AG20443 (cell line): Measurements from ENCODE around the gene INHBB.
"Not testable (repeated sequence)": the region's sequence is repeated elsewhere in the genome, so short reads cannot be mapped to it uniquely, and the experiment has no call there.

ENCODE experiments used
- DNase-seq: peaks from one replicate; pipeline ENCODE4 v3.0.0; 2012; ENCODE audit warnings: low spot score, mixed read lengths

Gene INHBB

DNA sequence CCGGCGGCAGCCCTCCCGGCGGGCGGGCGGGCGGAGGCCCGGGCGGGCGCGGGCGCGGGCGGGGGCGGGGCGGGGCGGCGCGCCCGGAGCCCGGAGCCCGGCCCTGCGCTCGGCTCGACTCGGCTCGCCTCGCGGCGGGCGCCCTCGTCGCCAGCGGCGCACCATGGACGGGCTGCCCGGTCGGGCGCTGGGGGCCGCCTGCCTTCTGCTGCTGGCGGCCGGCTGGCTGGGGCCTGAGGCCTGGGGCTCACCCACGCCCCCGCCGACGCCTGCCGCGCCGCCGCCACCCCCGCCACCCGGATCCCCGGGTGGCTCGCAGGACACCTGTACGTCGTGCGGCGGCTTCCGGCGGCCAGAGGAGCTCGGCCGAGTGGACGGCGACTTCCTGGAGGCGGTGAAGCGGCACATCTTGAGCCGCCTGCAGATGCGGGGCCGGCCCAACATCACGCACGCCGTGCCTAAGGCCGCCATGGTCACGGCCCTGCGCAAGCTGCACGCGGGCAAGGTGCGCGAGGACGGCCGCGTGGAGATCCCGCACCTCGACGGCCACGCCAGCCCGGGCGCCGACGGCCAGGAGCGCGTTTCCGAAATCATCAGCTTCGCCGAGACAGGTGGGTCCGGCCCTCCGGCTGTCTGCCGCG, at the start of gene INHBB:
TSS of gene INHBB (plus strand) at position 111 of the 641 bp plus-strand sequence. CDS start at position 164, 53 bp downstream.
- peak; percentile 67 for DNase-seq

DNA sequence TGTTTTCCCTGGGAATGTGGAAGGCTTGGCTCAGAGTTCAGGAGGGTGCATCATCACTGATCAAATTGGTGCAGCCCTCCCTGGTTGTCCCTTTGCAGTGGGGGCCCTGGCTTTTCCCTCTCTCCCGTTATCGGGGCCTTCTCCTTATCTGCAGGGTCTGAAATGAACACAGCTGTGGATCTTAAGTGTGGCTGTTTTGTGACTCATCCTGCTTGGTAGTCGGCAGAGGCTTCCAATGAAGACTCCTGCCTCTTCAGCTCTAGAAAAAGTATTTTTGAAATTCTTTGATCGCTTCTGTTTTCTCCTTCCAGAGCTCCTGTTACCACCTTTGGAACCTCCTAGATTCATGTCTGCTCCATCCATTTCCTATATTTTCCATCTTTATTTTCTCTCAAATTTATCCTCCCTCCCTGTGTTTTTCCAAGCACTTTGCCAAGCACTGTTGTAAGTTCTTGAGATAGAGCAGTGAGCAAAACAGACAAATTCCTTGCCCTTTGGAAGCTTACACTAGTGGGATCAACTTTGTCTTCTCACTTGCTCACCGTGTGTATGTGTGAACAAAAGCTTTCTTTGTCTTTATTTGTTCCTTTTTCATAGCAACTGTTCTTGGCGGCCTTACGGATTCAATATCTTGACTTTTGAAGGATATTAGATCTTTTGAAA, 47.6 kb upstream of the INHBB start:
- peak; percentile 48 for DNase-seq

GRCh38 chr2:120299004-120299403, 46.9 kb upstream of the INHBB start:
- DNase-seq: no peak

GRCh38 chr2:120299561-120299960, 46.4 kb upstream of the INHBB start:
- DNase-seq: no peak

DNA sequence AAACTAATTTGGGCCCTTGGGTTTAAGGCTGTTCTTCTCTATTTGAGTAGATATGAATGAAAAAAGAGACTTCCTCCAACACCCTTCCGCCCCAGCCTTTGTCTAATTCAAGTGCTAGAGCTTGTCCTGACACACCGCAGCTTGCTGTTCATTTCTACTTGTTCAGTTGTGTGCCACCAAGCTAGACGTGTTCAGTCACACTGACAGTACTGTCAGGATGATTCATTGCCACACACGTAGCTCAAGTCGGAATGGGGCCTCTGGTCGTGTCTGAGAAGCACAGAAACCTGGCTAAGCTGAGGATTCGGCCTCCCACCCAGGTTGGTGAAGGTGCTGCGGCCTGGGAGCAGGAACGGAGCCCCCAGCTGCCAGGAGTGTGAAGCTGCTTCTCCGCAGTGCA, 45.6 kb upstream of the INHBB start:
- no peak for DNase-seq

GRCh38 chr2:120301284-120301683, 44.7 kb upstream of the INHBB start:
- no peak for DNase-seq

- no peak for DNase-seq
Observed at GRCh38 chr2:120302301-120302700, 43.6 kb upstream of the INHBB start.

- no peak for DNase-seq
Observed at GRCh38 chr2:120303177-120303576, 42.8 kb upstream of the INHBB start.

DNA sequence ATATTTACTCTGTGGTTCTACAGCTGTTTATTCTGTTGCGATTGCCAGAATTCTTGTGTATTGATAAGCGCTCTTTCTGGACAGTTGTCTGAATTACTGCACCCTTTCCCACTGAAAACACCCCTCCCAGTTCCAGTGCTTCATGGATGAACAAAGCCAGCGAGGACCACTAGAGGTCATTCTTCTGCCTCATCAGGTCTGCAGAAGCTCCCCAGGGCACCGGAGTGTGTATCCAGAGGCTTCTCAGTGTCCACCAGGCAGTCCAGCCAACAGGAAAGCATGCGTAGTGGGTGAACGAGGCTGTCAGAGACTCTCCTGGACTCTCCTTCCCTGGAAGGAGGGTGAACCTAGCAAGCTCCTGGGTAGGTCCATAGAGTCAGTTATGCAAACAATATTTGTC, 40.6 kb upstream of the INHBB start:
- DNase-seq: no peak

GRCh38 chr2:120305937-120306490, 39.9 kb upstream of the INHBB start:
- DNase-seq: no peak

GRCh38 chr2:120307482-120307881, 38.5 kb upstream of the INHBB start:
- no peak for DNase-seq

DNA sequence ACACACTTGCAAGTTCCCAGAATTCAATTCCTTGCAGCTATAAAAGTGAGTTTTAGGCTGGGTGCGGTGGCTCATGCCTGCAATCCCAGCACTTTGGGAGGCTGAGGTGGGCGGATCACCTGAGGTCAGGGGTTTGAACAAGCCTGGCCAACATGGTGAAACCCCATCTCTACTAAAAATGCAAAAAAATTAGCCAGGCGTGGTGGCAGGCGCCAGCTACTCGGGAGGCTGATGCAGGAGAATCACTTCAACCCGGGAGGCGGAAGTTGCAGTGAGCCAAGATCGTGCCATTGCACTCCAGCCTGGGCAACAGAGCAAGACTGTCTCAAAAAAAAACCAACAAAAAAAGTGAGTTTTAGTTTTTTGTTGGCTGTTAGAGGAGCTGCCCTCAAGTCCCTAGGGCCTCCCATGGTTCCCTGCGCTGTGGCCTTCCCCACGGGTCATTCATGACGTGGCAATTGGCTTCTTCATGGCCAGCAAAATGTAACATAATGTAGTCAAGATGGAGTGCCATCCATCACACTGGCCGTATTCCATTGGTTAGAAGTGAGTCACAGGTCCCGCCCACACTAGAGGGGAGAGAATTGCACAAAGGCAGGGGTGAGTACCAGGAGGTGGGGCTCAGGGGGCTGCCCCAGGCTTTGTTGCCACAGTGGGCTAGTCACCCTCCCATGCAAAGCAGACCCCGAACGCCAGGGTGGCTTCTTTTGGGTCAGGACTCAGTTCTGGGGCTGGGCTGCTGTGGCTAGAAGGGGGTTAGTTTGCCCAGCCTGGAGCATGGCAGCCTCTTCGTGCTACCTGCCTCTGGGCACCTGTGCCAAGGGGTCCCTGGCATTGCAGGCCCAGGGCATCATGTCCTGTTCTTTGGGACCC, 37.7 kb upstream of the INHBB start:
- no peak for DNase-seq

DNA sequence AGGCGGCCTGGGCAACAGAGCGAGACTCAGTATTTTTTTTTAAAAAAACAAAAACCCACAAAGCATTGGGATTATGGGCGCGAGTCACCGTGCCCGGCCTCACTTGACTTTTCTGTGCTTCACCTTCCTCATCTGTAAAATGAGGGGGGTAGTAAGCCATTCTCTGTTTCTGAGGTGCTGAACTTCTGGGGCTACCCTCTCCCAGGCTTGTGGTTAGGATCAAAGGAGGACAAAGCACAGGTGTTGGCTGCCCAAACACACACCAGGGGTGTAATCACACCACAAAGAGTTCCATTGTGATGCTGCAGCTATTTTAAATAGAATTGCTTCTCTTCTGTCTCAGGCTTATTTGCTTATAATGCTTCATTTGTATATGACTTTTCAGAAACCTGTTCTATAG, 35.8 kb upstream of the INHBB start:
- no peak for DNase-seq

DNA sequence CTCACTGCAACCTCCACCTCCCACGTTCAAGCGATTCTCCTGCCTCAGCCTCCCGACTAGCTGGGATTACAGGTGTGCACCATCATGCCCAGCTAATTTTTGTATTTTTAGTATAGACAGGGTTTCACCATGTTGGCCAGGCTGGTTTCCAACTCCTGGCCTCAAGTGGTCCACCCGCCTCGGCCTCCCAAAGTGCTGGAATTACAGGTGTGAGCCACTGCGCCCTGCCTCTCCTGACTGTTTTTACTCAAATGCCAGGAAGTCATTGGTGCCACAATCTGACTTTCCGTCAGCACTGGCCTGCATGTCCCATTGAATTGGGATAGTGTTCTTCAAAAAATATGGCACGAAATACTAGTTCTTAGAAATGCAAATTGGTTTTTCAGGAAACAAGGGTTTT, 35.1 kb upstream of the INHBB start:
- not testable (repeated sequence) for DNase-seq

DNA sequence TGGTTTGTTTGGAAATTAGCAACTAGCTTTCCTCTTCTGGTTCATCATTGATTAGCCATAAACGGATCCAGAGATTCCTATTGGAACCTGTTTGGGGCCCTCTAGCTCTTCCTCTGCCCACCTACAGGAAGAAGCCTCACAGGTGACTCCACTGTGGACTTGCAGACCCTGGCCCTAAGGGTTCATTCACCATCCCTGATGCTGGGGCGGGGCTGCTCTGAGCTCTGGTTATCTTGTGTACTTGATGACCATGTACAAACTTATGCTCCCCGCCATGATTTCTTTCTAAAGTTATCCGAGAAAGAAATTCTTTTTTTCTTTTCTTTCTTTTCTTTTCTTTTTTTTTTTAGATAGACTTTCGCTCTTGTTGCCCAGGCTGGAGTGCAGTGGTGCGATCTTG, 33.9 kb upstream of the INHBB start:
- DNase-seq: no peak

- peak; percentile 87 for DNase-seq
Observed at GRCh38 chr2:120312860-120313694, 32.9 kb upstream of the INHBB start.

- no peak for DNase-seq
Observed at GRCh38 chr2:120313695-120314615, 32.0 kb upstream of the INHBB start.

DNA sequence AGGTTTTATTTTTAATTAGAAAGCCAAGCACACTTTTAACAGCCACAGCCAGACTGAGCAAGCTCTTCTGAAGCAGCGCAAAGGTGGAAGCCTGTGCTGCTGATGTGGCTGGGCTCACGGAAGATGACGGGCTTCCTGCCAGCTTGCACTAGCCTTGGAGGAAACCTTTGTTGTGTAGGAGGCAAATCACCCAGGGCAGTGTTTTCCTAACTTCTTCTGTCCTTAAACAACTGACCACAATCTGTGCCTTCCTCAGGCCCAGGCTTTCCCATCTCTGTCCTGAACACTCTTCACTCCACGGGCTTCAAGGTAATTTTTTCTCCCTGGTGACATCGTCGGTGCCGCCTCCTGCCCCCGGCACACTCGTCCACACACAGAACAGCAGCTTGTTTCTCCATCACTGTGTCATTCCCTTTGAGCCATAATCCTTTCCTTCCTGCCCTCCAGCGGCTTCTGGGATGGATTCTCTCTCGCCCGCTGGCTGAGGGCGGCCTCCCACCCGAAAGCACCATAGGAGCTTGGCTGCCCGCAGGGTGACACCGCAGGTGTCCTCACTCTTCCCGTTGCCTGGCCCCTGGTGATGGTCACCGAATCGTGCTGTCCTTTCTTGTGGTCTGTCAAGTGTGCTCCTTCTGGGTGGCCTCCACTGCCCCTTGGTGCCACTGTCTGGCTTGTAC, 31.1 kb upstream of the INHBB start:
- DNase-seq: no peak

DNA sequence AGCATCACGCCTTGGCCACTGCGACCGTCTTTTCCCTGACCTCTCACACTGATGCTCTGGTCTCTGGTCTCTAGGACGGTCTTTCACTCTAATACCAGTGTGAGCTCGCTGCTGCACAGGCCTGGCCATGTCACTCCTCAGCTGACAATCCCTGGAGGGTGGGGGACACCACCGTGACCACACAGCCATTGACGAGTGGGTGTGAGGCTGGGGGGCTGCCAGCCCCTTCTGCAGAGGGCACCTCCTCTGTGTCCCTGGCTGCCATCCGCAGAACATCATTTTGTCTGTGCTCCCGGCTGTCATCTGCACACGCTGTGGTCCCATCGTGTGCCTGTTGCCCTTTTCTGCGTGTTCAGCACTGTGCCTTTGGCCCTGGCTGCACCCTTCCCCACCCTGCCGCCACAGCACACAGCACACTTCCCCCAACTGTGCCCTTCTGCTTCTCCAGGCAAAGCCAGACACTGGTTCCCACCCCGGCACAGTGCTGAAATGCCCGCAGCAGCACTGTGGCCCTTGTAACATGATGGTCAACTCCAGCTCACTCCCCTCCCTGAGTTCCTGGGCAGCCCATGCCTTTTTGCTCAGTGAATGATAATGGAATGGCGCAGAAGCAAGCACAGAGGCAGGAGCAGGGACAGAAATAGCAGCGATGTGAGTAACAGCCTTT, 30.4 kb upstream of the INHBB start:
- no peak for DNase-seq
